Suprapubic skin (tissue), 3 donors: ENCODE measurements around the gene FILIP1L.

Experiments
- CTCF ChIP-seq, 2 donors: fragments of 200-600 bp in 1 of 2; fragments of 450-650 bp in 1 of 2; sonication (generic) in 1 of 2; IDR thresholded peaks; one replicate each; pipeline ENCODE4 v1.5.1; 2016 to 2019; ENCODE audit warnings: antibody characterized with exemption in 2 of 2, mild to moderate bottlenecking in 1 of 2, moderate library complexity in 1 of 2
- POLR2AphosphoS5 ChIP-seq, 3 donors: sonication (generic); formaldehyde crosslinking; IDR thresholded peaks; one replicate each; pipeline ENCODE4 v1.6.1; 2017; ENCODE audit warnings: antibody characterized with exemption in 3 of 3

GRCh38 chr3:99829844-99830243, 284.5 kb downstream of the FILIP1L start:
- TF ChIP-seq CTCF (IDR thresholded peaks at IDR 0.05) (no peak), POLR2AphosphoS5 (IDR thresholded peaks at IDR 0.05) (no peak)
